ENCODE data around the gene CDH15. TPM values are rescaled to one million over a fixed set of nuclear protein-coding genes. Genes with fewer than 3 reads are reported as not detected.
"Not testable (repeated sequence)": the region's sequence is repeated elsewhere in the genome, so short reads cannot be mapped to it uniquely, and the experiment has no call there.

Gene CDH15
- total RNA-seq, 1 experiment from 2014 or later, result 3.8 TPM

GRCh38 chr16:89185887-89186592, 14.5 kb downstream of the CDH15 start:
- H3K4me2 ChIP-seq (ENCODE audit: low read length); ATAC-seq; intact Hi-C loops (cut with micrococcal nuclease); DNase-seq (ENCODE audit: low read depth, low spot score); H3K9me3 ChIP-seq (ENCODE audit: control insufficient read depth in 1 of 2, insufficient read depth in 1 of 2, low read depth in 1 of 2, low read length in 2 of 2); H3K36me3 ChIP-seq (ENCODE audit: control insufficient read depth in 1 of 2, insufficient read depth in 2 of 2, low read length in 2 of 2); POLR2A ChIA-PET; H3K9me2 ChIP-seq (ENCODE audit: insufficient read depth); BruUV-seq (replicated peaks); H3K27ac ChIP-seq (ENCODE audit: low read depth, low read length); H3K27me3 ChIP-seq (ENCODE audit: insufficient read depth, low read length); H3K4me3 ChIP-seq (replicated peaks in 1 of 2; ENCODE audit: low read depth in 1 of 2, low read length in 2 of 2); H2AFZ ChIP-seq (ENCODE audit: low read depth, low read length, poor library complexity, severe bottlenecking); RAD21 ChIA-PET (ENCODE audit: low non-redundant PET in 1 of 2, low total read pairs in 2 of 2, uncharacterized antibody in 2 of 2, unreplicated experiment in 2 of 2); H4K20me1 ChIP-seq (ENCODE audit: insufficient read depth); H3K79me2 ChIP-seq (ENCODE audit: insufficient read depth, low read length); H3K9ac ChIP-seq (ENCODE audit: low read length); CTCF ChIA-PET: not testable (repeated sequence)
- H3K4me1 ChIP-seq (ENCODE audit: control insufficient read depth in 1 of 2, insufficient read depth in 2 of 2, low read length in 2 of 2), result peaks cover 5 to 22% of the 10 kb centered on the region in 2 experiments; a peak in 3 of 4 replicates

- peaks cover 2 to 18% of the 10 kb centered on the region in 2 experiments; a peak in 3 of 4 replicates for H3K4me1 ChIP-seq (ENCODE audit: control insufficient read depth in 1 of 2, insufficient read depth in 2 of 2, low read length in 2 of 2)
Measured at GRCh38 chr16:89186593-89187031, 15.1 kb downstream of the CDH15 start.

More at GRCh38 chr16:89186593-89187031, 15.1 kb downstream of the CDH15 start:
- H3K9ac ChIP-seq (ENCODE audit: low read length); POLR2A ChIA-PET; H3K4me3 ChIP-seq (replicated peaks in 1 of 2; ENCODE audit: low read depth in 1 of 2, low read length in 2 of 2); H3K9me3 ChIP-seq (ENCODE audit: control insufficient read depth in 1 of 2, insufficient read depth in 1 of 2, low read depth in 1 of 2, low read length in 2 of 2); DNase-seq (ENCODE audit: low read depth, low spot score); H3K27me3 ChIP-seq (ENCODE audit: insufficient read depth, low read length); H4K20me1 ChIP-seq (ENCODE audit: insufficient read depth); CTCF ChIA-PET; H2AFZ ChIP-seq (ENCODE audit: low read depth, low read length, poor library complexity, severe bottlenecking); H3K36me3 ChIP-seq (ENCODE audit: control insufficient read depth in 1 of 2, insufficient read depth in 2 of 2, low read length in 2 of 2); ATAC-seq; RAD21 ChIA-PET (ENCODE audit: low non-redundant PET in 1 of 2, low total read pairs in 2 of 2, uncharacterized antibody in 2 of 2, unreplicated experiment in 2 of 2); H3K27ac ChIP-seq (ENCODE audit: low read depth, low read length); BruUV-seq (replicated peaks); H3K9me2 ChIP-seq (ENCODE audit: insufficient read depth); H3K79me2 ChIP-seq (ENCODE audit: insufficient read depth, low read length); intact Hi-C loops (cut with micrococcal nuclease): not testable (repeated sequence)
- peak overlapping the region; percentile 12; the same call in 1 of the 2 replicates for H3K4me2 ChIP-seq (ENCODE audit: low read length)

Measured in HCT116 (cell line).